Keratinocyte (primary cell): ENCODE measurements around the gene KTN1. TPM values are rescaled to one million over a fixed set of nuclear protein-coding genes. Genes with fewer than 3 reads are reported as not detected.

Source experiments
- DNase-seq: peaks from one replicate; pipeline ENCODE4 v3.0.0-alpha.2; 2011; ENCODE audit warnings: low read depth, missing footprints, low spot score
- FAIRE-seq: peaks from 2 replicates; lab custom pipeline; 2011; peaks lifted over from hg19 to GRCh38; lab: Jason Lieb, UNC
- H2AFZ ChIP-seq: 2 replicates; pipeline ENCODE4 v1.6.0; 2012; ENCODE audit warnings: low read length, control low read depth, inconsistent platforms; ENCODE audit not compliant: control insufficient read depth
- H3K27ac ChIP-seq: 2 replicates; pipeline ENCODE4 v1.5.1; 2011; ENCODE audit warnings: low read length; ENCODE audit not compliant: control insufficient read depth, insufficient read depth
- H3K27me3 ChIP-seq: 3 replicates; pipeline ENCODE4 v1.6.0; 2011; ENCODE audit warnings: low read length; ENCODE audit not compliant: control insufficient read depth, insufficient read depth; ENCODE audit errors: extremely low read depth
- H3K36me3 ChIP-seq, 2 experiments: 2 replicates in 1 of 2; 3 replicates in 1 of 2; pipeline ENCODE4 v1.5.1; 2011; ENCODE audit warnings: low read length in 2 of 2, mild to moderate bottlenecking in 1 of 2; ENCODE audit not compliant: control insufficient read depth in 2 of 2, insufficient read depth in 2 of 2; ENCODE audit errors: extremely low read depth in 1 of 2
- H3K4me1 ChIP-seq: 3 replicates; pipeline ENCODE4 v1.5.1; 2011; ENCODE audit warnings: low read length; ENCODE audit not compliant: control insufficient read depth, insufficient read depth; ENCODE audit errors: extremely low read depth
- H3K4me2 ChIP-seq: 3 replicates; pipeline ENCODE4 v1.6.0; 2011; ENCODE audit warnings: low read depth, low read length; ENCODE audit not compliant: control insufficient read depth, insufficient read depth; ENCODE audit errors: extremely low read depth
- H3K4me3 ChIP-seq, 3 experiments: fragments of 200-600 bp in 1 of 3; sonication (generic) in 1 of 3; 2 replicates in 2 of 3; 3 replicates in 1 of 3; pipeline ENCODE4 v1.5.1; 2011 to 2016; ENCODE audit warnings: low read length in 3 of 3, mild to moderate bottlenecking in 3 of 3, control low read depth in 2 of 3, inconsistent platforms in 1 of 3, low read depth in 1 of 3, mixed read lengths in 1 of 3, mixed run types in 1 of 3, moderate library complexity in 1 of 3; ENCODE audit not compliant: control insufficient read depth in 2 of 3, insufficient read depth in 2 of 3; ENCODE audit errors: extremely low read depth in 1 of 3
- H3K79me2 ChIP-seq: 2 replicates; pipeline ENCODE4 v1.6.0; 2012; ENCODE audit warnings: low read length; ENCODE audit not compliant: control insufficient read depth, insufficient read depth
- H3K9ac ChIP-seq: 3 replicates; pipeline ENCODE4 v1.6.0; 2011; ENCODE audit warnings: low read length; ENCODE audit not compliant: control insufficient read depth, insufficient read depth; ENCODE audit errors: extremely low read depth
- H3K9me1 ChIP-seq: 3 replicates; pipeline ENCODE4 v1.6.0; 2011; ENCODE audit warnings: low read length; ENCODE audit not compliant: control insufficient read depth, insufficient read depth; ENCODE audit errors: extremely low read depth
- H3K9me3 ChIP-seq: 2 replicates; pipeline ENCODE4 v1.5.1; 2012; ENCODE audit warnings: low read depth, low read length; ENCODE audit not compliant: control insufficient read depth
- H4K20me1 ChIP-seq: 3 replicates; pipeline ENCODE4 v1.6.0; 2011; ENCODE audit warnings: low read length; ENCODE audit not compliant: control insufficient read depth, insufficient read depth; ENCODE audit errors: extremely low read depth
- CTCF ChIP-seq, 3 experiments: IDR thresholded peaks in 1 of 3; conservative IDR thresholded peaks in 1 of 3; optimal IDR thresholded peaks in 1 of 3; 2 replicates in 2 of 3; 3 replicates in 1 of 3; pipeline versions ENCODE3 to v1.5.1; 2011; ENCODE audit warnings: low read length in 3 of 3, mild to moderate bottlenecking in 3 of 3, moderate library complexity in 2 of 3, control low read depth in 1 of 3, inconsistent platforms in 1 of 3; ENCODE audit not compliant: insufficient read depth in 2 of 3; ENCODE audit errors: extremely low read depth in 1 of 3
- EZH2 ChIP-seq: IDR thresholded peaks from one replicate; pipeline ENCODE4 v1.6.1; 2012; ENCODE audit warnings: inconsistent platforms, mild to moderate bottlenecking, low read length, moderate library complexity
- dilution Hi-C: fragments of 300-500 bp; cut with MboI; formaldehyde crosslinking; loops from one replicate; pipeline ENCODE4 v1.7.0; 2020; ENCODE audit warnings: low sequenced_read_pairs; ENCODE audit not compliant: extremely low pct_ligation_motif_present
- polyA plus RNA-seq, 5 experiments: library from polyadenylated mRNA; depleted of rRNA in 3 of 5; stranded (reverse) in 3 of 5; stranded (forward) in 1 of 5; unstranded in 1 of 5; fragments of >200 nt; gene quantifications; 1 replicate in 1 of 5; 2 replicates in 3 of 5; 3 replicates in 1 of 5; pipeline versions ENCODE4 v1.2.1 to v1.2.3, GENCODE V29; 2011 to 2012; ENCODE audit warnings: missing spikeins in 2 of 5, low read depth in 1 of 5, low replicate concordance in 1 of 5

KTN1 gene
- polyA plus RNA-seq, 1 donor (not counting 4 experiments of a cell fraction or from before 2014, with no cell fraction given), result 121 TPM

DNA sequence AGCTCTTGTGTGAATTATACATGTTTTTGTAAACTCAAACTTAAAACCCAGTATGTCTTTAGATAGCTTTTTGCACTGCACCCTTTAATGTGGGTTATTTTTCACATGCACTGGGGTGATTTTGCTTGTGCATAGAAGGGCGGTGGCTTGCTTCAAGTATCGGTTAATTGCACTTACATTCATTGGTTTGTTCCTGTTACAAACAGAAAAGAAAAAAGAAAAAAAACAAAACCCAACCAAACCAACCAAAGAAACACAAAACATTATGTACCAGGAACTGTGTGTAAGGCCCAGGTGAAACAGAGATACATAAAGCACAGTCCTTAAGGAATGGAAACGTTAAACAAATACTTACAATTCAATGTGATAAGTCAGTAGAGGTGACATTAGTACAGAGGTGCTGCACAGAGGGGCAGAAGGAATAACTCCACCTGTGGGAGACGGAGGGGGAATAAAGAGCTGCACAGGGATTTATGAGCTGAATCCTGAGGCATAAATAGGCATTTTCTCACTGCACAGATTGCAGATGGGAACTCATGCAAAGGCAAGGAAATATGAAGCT lies 151.4 kb downstream of the KTN1 start:
- H3K9ac ChIP-seq, result no peak overlapping the region
- H3K4me1 ChIP-seq, result no peaks in the 10 kb centered on the region
- DNase-seq (no peak), FAIRE-seq (no peak)
- no peak overlapping the region for H3K27ac ChIP-seq
- no peaks in the 10 kb centered on the region for H3K36me3 ChIP-seq
- no peaks in the 10 kb centered on the region for H4K20me1 ChIP-seq
- no peak overlapping the region for H3K4me2 ChIP-seq
- no peak overlapping the region for H2AFZ ChIP-seq
- H3K27me3 ChIP-seq, result no peaks in the 10 kb centered on the region
- TF ChIP-seq CTCF (optimal IDR thresholded peaks at IDR 0.05 in 1 of 3, IDR thresholded peaks at IDR 0.05 in 1 of 3, conservative IDR thresholded peaks at IDR 0.05 in 1 of 3; ENCODE audit: extremely low read depth in 1 of 3, insufficient read depth in 2 of 3, low read length in 3 of 3), result no peak
- TF ChIP-seq EZH2, result no peak
- H3K9me1 ChIP-seq, result no peaks in the 10 kb centered on the region
- dilution Hi-C loops, result no loop called here
- peaks cover 2% of the 10 kb centered on the region for H3K9me3 ChIP-seq
- no peaks in the 10 kb centered on the region for H3K79me2 ChIP-seq
- no peak overlapping the region for H3K4me3 ChIP-seq

DNA sequence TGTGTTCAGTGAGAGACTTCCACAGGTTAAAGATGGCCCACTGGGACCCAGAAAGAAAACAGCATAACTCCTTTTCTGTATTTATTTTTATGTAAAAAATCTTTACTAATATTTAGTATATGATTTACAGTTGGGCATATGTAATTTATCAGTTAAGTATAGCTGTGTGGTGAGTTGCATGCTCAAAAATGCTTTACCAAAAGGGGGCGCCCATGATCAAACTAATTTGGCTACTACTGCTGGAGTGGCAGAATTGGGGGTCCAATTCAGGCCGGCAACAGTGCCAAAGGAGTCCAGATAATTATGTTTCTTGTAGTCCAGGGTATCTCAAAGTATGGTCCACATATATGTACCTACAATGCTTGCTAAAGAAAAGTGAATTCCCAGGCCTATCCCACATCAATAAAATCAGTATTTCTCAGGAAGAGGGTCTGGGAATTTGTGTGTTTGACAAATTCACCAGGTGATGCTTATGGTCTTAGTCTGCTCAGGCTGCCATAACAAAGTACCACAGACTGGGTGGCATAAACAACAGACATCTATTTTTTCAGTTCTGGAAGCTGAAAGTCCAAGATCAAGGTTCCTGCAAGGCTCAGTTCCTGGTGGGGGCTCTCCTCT lies 152.0 kb downstream of the KTN1 start:
- H3K36me3 ChIP-seq, result no peaks in the 10 kb centered on the region
- dilution Hi-C loops, result no loop called here
- H3K27ac ChIP-seq, result no peak overlapping the region
- H3K4me1 ChIP-seq, result no peaks in the 10 kb centered on the region
- H3K79me2 ChIP-seq, result no peaks in the 10 kb centered on the region
- no peaks in the 10 kb centered on the region for H4K20me1 ChIP-seq
- no peak overlapping the region for H3K9ac ChIP-seq
- H3K9me3 ChIP-seq, result peaks cover 2% of the 10 kb centered on the region
- no peak overlapping the region for H3K4me3 ChIP-seq
- H3K4me2 ChIP-seq, result no peak overlapping the region
- H3K27me3 ChIP-seq, result no peaks in the 10 kb centered on the region
- TF ChIP-seq CTCF (optimal IDR thresholded peaks at IDR 0.05 in 1 of 3, IDR thresholded peaks at IDR 0.05 in 1 of 3, conservative IDR thresholded peaks at IDR 0.05 in 1 of 3; ENCODE audit: extremely low read depth in 1 of 3, insufficient read depth in 2 of 3, low read length in 3 of 3) (peak; percentile 55 to 60 (median 59)), EZH2 (no peak)
- H2AFZ ChIP-seq, result no peak overlapping the region
- DNase-seq (no peak), FAIRE-seq (no peak)
- no peaks in the 10 kb centered on the region for H3K9me1 ChIP-seq
